ENCODE results near the gene MED15. TPM values are rescaled to one million over a fixed set of nuclear protein-coding genes. Genes with fewer than 3 reads are reported as not detected.
"Not testable (repeated sequence)": the region's sequence is repeated elsewhere in the genome, so short reads cannot be mapped to it uniquely, and the experiment has no call there.

The MED15 gene
- total RNA-seq, 4 donors from 2014 or later = 34.0 to 54.1 (median 38.9) TPM

GRCh38 chr22:20619045-20619892 is 111.9 kb downstream of the MED15 start:
- H3K4me3 ChIP-seq = no peak overlapping the region
- 91% methylated on average over 8 of the region's 8 CpGs for WGBS
- H3K36me3 ChIP-seq = no peaks in the 10 kb centered on the region
- no peaks in the 10 kb centered on the region for H3K4me1 ChIP-seq
- intact Hi-C loops (cut with DNase I) = no loop called here
- DNase-seq (ENCODE audit: extremely low spot score) = no peak
- H3K9me3 ChIP-seq = no peaks in the 10 kb centered on the region
- no peaks in the 10 kb centered on the region for H3K27me3 ChIP-seq
- TF ChIP-seq POLR2AphosphoS5 (IDR thresholded peaks at IDR 0.05) = no peak
- no peak for TF ChIP-seq POLR2A (IDR thresholded peaks at IDR 0.05; ENCODE audit: low read depth)
- TF ChIP-seq EP300 (IDR thresholded peaks at IDR 0.05) = no peak
- no peak for TF ChIP-seq CTCF (IDR thresholded peaks at IDR 0.05)
- no peak overlapping the region for H3K27ac ChIP-seq (replicated peaks in 1 of 4)

- 100% methylated on average over 1 of the region's 1 CpG for WGBS
These were observed 112.4 kb downstream of the MED15 start for GRCh38 chr22:20619893-20620194.

GRCh38 chr22:20621162-20621561 is 113.8 kb downstream of the MED15 start:
- no peak for DNase-seq (ENCODE audit: extremely low spot score)
- intact Hi-C loops (cut with DNase I) = no loop called here
- Histone ChIP-seq H3K36me3 (no peaks in the 10 kb centered on the region), H3K27ac (replicated peaks in 1 of 4) (no peak overlapping the region), H3K4me1 (no peaks in the 10 kb centered on the region), H3K9me3 (no peaks in the 10 kb centered on the region), H3K27me3 (no peaks in the 10 kb centered on the region), H3K4me3 (no peak overlapping the region)
- 88% methylated on average over 1 of the region's 1 CpG for WGBS
- TF ChIP-seq POLR2AphosphoS5 (IDR thresholded peaks at IDR 0.05) = no peak

More at GRCh38 chr22:20619893-20620194, 112.4 kb downstream of the MED15 start:
- H3K27ac ChIP-seq (replicated peaks in 1 of 4); H3K27me3 ChIP-seq; H3K4me1 ChIP-seq; H3K36me3 ChIP-seq; DNase-seq (ENCODE audit: extremely low spot score); intact Hi-C loops (cut with DNase I); H3K4me3 ChIP-seq; H3K9me3 ChIP-seq: not testable (repeated sequence)

GRCh38 chr22:20622650-20623339 is 115.4 kb downstream of the MED15 start:
- Histone ChIP-seq H3K27ac (replicated peaks in 1 of 4) (no peak overlapping the region), H3K27me3 (no peaks in the 10 kb centered on the region), H3K9me3 (no peaks in the 10 kb centered on the region), H3K4me3 (no peak overlapping the region), H3K36me3 (no peaks in the 10 kb centered on the region), H3K4me1 (no peaks in the 10 kb centered on the region)
- TF ChIP-seq EP300 (IDR thresholded peaks at IDR 0.05) (no peak), CTCF (IDR thresholded peaks at IDR 0.05) (no peak), POLR2A (IDR thresholded peaks at IDR 0.05; ENCODE audit: low read depth) (no peak), POLR2AphosphoS5 (IDR thresholded peaks at IDR 0.05) (no peak)
- intact Hi-C loops (cut with DNase I) = no loop called here
- DNase-seq (ENCODE audit: extremely low spot score) = no peak
- whole genome bisulfite sequencing = 94% methylated on average over 13 of the region's 13 CpGs

- DNase-seq (ENCODE audit: extremely low spot score) = no peak
- Histone ChIP-seq H3K4me1 (no peaks in the 10 kb centered on the region), H3K9me3 (no peaks in the 10 kb centered on the region), H3K27ac (replicated peaks in 1 of 4) (no peak overlapping the region), H3K27me3 (no peaks in the 10 kb centered on the region), H3K4me3 (no peak overlapping the region), H3K36me3 (no peaks in the 10 kb centered on the region)
- no peak for TF ChIP-seq POLR2AphosphoS5 (IDR thresholded peaks at IDR 0.05)
- no peak for TF ChIP-seq CTCF (IDR thresholded peaks at IDR 0.05)
- no peak for TF ChIP-seq POLR2A (IDR thresholded peaks at IDR 0.05; ENCODE audit: low read depth)
- no peak for TF ChIP-seq EP300 (IDR thresholded peaks at IDR 0.05)
- WGBS = 86% methylated on average over 5 of the region's 5 CpGs
- intact Hi-C loops (cut with DNase I) = no loop called here
These were observed 116.8 kb downstream of the MED15 start for GRCh38 chr22:20624161-20624616.

All from esophagus muscularis mucosa (tissue), 4 donors.